HFF-Myc (cell line): ENCODE data around the gene PGGHG.
A peak's percentile ranks its signal among the peaks of the same experiment; 100 is the strongest.
"Not testable (repeated sequence)": the region's sequence is repeated elsewhere in the genome, so short reads cannot be mapped to it uniquely, and the experiment has no call there.

Experiments used
- DNase-seq: peaks from one replicate; pipeline ENCODE4 v3.0.0-alpha.2; 2011; ENCODE audit warnings: low read depth; ENCODE audit errors: extremely low read depth
- H3K4me3 ChIP-seq: replicated peaks from 2 replicates; pipeline ENCODE4 v1.5.1; 2011; ENCODE audit warnings: low read depth, mild to moderate bottlenecking, control low read depth, low read length
- CTCF ChIP-seq: IDR thresholded peaks from 2 replicates; pipeline ENCODE4 v1.5.1; 2012; ENCODE audit warnings: mild to moderate bottlenecking, low read depth, low read length, control low read depth; ENCODE audit errors: missing control alignments

PGGHG gene

GRCh38 chr11:267491-267994, 21.4 kb upstream of the PGGHG start:
- TF ChIP-seq CTCF: no peak
- H3K4me3 ChIP-seq: no peak overlapping the region
- no peak for DNase-seq

GRCh38 chr11:268716-269145, 20.2 kb upstream of the PGGHG start:
- H3K4me3 ChIP-seq: not testable (repeated sequence)

GRCh38 chr11:269146-269890, 19.6 kb upstream of the PGGHG start:
- no peak overlapping the region for H3K4me3 ChIP-seq
- no peak for TF ChIP-seq CTCF
- no peak for DNase-seq

More at GRCh38 chr11:268716-269145, 20.2 kb upstream of the PGGHG start:
- DNase-seq: peak; percentile 16

- no peak for TF ChIP-seq CTCF
- no peak overlapping the region for H3K4me3 ChIP-seq
- DNase-seq: no peak
Measured at GRCh38 chr11:270451-271318, 18.2 kb upstream of the PGGHG start.

- no peak for DNase-seq
- TF ChIP-seq CTCF: no peak
- H3K4me3 ChIP-seq: no peak overlapping the region
Measured at GRCh38 chr11:271319-271715, 17.6 kb upstream of the PGGHG start.

GRCh38 chr11:272195-272930, 16.6 kb upstream of the PGGHG start:
- H3K4me3 ChIP-seq: no peak overlapping the region
- no peak for TF ChIP-seq CTCF
- DNase-seq: no peak

GRCh38 chr11:272931-273198, 16.1 kb upstream of the PGGHG start:
- no peak for DNase-seq

More at GRCh38 chr11:272931-273198, 16.1 kb upstream of the PGGHG start:
- H3K4me3 ChIP-seq: no peak overlapping the region
- TF ChIP-seq CTCF: no peak
